Inflammatory macrophage (primary cell): ENCODE measurements around the gene OCRL.
"Not testable (repeated sequence)": the region's sequence is repeated elsewhere in the genome, so short reads cannot be mapped to it uniquely, and the experiment has no call there.

Experiments used
- DNase-seq, 2 donors: peaks; one replicate each; pipeline ENCODE4 v3.0.0-alpha.2; 2020 to 2022

Gene OCRL

DNA sequence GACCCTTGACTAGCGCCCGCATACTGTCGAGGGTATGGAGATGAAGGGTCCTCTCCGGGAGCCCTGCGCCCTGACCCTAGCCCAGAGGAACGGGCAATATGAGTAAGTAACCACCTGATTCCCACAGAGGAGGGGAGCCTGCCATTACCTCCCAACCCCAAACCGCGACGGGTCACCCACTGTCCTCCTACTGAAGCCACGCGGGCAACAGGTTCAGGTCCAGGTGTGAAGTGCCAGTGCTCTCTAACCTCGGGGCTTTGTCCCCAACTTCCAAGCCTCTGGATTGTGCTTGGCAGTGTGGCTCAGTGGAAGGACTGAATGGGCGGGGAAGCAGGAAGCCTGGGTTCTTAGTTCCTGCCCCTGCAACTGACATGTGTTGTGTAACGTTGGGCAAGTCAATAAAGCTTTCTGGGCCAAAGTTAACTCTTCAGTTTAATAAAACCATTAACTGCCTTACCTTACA, 694 bp downstream of the OCRL start:
- DNase-seq: peak in 1 of 2 donors; percentile 20

- no peak for DNase-seq
Measured at GRCh38 chrX:129544780-129545179, 4.7 kb downstream of the OCRL start.

- no peak for DNase-seq
Measured at GRCh38 chrX:129545408-129545807, 5.3 kb downstream of the OCRL start.

GRCh38 chrX:129549124-129549523, 9.1 kb downstream of the OCRL start:
- DNase-seq: no peak

DNA sequence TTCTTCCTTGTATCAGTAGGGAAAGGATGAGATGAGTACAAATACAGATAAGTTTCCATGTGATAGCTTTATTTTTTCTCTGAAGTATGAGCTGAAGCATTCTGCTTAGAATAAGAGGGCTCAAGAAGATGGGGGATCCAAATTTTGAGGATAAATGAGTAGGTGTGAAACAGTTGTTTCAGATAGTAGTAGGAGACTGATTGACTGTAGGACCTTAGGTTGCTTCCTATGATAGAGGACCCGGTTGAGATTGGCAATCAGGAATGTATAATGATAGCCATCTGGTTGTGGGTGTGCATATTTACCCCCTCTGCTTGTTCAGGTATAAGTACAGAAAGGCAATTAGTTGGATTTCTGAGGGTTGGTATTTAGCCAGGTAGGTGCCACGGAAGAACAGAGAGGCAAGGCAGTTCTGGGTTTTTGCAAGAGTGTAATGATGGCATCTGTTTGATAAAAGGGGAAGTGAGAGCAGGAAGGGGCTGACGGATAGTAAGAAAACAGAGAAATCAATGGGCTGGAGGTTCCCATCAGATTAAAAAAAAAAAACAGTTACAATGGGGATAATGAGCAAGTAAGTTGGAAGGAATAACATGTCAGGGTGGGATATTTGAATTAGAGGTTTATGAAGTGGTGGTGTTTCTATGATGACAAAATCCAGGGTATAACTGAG, 13.7 kb downstream of the OCRL start:
- DNase-seq: peak; percentile 3 to 13

DNA sequence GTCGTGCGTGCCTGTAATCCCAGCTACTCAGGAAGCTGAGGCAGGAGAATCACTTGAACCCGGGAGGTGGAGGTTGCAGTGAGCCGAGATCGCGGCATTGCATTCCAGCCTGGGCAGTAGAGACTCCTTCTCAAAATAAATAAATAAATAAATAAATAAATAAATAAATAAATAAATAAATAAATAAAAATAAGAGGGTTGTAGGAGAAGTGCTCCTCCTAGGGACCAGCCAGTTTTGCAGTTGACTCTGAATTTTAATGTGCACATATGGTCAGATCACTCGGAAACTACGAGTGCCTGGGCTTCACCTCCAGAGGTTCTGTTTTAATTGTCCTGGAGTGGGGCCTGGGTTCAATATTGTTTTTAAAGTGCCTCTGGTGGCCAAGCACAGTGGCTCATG, 14.8 kb downstream of the OCRL start:
- not testable (repeated sequence) for DNase-seq

- no peak for DNase-seq
Measured at GRCh38 chrX:129556806-129557315, 16.8 kb downstream of the OCRL start.

DNA sequence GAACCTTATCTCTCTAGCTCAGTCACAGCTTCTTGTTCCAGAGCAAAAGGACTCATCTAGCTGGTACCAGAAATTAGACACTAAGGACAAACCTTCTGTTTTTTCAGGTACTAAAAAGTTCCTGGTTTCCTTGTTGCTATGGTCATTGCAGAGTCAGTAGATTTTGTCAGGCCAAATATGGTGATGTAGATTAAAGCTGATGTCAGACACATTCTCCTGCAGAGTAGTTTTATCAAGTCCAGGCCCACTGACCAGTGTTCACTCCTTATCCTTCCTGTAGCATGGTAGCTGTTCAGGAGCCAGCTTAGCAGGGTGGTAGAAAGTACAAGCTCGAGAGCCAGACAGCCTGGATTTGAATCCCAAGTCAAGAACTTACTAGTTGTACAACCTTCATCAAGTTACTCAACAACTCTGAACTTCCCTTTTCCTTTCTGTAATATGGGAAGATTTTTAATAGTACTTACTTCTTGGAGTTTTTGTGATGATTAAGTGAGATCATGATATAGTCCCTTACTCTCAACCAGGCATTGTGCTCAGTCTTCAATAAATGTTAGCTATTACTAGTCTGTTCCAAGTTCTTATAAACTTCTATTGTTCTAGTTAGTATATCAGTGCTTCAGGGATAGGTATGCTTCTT, 17.9 kb downstream of the OCRL start:
- DNase-seq: no peak

- no peak for DNase-seq
Measured at GRCh38 chrX:129559783-129560182, 19.7 kb downstream of the OCRL start.

- DNase-seq: no peak
Measured at GRCh38 chrX:129561453-129561852, 21.4 kb downstream of the OCRL start.

DNA sequence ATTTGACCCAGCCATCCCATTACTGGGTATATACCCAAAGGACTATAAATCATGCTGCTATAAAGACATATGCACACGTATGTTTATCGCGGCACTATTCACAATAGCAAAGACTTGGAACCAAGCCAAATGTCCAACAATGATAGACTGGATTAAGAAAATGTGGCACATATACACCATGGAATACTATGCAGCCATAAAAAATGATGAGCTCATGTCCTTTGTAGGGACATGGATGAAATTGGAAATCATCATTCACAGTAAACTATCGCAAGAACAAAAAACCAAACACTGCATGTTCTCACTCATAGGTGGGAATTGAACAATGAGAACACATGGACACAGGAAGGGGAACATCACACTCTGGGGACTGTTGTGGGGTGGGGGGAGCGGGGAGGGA, 24.3 kb downstream of the OCRL start:
- not testable (repeated sequence) for DNase-seq

DNA sequence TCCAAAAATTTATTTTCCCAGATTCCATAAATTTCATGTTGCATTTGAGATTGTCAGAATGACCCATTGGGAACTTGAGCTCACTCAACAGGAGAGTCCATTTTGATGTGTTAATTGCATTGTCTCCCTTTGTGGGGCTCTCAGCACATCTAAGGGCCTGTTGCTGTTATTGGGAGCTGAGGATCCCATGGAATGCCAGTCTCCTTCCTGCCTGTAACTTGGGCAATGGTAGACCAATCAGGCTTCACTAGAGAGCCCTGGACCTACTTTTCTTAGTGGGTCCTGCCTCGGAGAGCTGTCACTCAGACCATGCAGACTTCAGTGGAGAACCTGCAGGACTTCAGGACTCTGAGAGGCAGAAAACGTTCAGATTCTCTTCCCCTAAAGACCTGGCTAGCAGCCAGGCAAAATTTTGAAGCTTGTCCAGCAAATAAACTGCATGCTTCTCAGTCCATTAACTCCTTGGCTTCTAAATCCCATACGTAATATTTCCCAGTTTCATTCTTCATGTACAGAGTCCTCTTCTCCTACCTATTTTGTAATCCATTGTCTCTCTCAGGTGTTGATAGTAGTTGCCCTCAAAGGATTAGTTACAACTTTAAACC, 25.1 kb downstream of the OCRL start:
- DNase-seq: no peak

- no peak for DNase-seq
Measured at GRCh38 chrX:129566073-129566472, 26.0 kb downstream of the OCRL start.

- no peak for DNase-seq
Measured at GRCh38 chrX:129568349-129568748, 28.3 kb downstream of the OCRL start.

DNA sequence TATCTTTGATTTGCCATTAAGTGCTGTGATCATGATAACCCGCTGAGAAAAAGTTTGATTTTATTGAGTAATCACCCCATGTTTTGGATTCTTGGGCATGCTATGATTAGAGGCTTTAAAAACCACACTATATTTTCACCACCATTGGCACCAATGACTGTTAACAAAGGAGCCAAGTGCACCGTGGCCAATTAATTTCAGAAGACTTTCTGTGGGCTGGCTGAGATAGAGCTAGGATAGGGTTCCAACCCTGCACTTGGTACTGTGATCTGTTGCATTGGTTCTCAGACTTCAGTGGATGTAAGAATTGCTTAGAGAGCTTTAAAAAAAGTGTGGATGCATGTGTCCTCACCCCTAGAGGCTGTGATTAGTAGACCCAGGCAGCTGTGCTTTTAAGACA, 32.4 kb downstream of the OCRL start:
- DNase-seq: no peak

GRCh38 chrX:129573652-129574051, 33.6 kb downstream of the OCRL start:
- DNase-seq: not testable (repeated sequence)

GRCh38 chrX:129574214-129574613, 34.2 kb downstream of the OCRL start:
- DNase-seq: no peak

DNA sequence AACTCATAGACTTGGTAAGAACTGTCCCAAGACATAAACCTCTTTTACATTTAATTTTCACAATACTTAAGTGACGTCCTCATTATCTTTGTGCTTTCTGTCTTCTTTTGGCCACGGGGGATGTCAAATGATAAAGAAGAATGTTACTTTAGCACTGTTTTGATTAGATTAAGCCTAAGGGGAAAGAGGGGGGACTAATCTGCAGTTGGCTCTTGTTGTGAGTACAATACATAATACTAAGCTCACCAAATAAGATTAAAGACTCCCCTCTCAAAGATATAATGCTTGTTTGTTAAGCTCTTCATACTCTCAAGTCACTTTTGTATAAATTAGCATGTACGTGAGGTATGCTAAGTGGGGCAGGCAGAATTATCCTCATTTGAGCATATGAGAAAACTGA, 36.5 kb downstream of the OCRL start:
- DNase-seq: no peak

GRCh38 chrX:129577473-129577872, 37.4 kb downstream of the OCRL start:
- no peak for DNase-seq

GRCh38 chrX:129577877-129578276, 37.8 kb downstream of the OCRL start:
- no peak for DNase-seq

- no peak for DNase-seq
Measured at GRCh38 chrX:129581904-129582303, 41.8 kb downstream of the OCRL start.

GRCh38 chrX:129585167-129585566, 45.1 kb downstream of the OCRL start:
- no peak for DNase-seq

DNA sequence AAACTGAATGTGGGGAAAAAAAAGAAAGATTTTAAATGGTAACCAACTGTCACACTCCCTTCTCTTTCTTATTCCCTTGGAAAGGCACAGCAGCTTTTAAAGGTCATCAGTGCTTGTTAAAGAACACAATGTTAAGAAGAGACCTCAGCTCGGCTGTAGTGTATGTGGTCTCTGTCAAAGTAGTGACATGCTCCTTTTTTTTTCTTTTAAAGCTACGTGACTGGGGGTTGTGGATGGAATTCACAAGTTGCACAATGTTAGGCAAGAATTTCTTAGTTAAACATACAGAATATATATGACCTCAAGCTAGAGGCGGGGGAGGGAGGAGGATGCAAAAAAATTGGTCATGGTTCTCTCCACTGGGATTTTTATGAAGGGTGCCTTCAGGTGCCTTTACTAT, 45.6 kb downstream of the OCRL start:
- DNase-seq: no peak

DNA sequence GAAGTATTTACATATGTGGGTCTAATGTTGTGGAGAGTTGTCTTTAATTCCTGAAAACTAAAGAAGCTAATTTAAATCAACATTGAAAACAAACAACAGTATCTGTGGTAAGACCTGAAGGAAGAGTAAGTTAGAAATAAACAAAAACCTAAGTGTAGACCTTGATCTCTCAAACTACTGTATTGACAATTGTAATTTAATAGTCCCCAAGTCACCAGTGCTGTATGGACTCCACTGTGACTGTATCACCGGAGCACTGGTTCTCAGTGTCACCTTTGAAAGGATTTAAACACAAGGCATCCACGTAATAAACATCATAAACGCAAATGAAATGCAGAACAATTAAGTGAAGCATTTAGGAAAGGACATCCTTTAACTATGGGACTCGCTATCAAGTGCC, 46.4 kb downstream of the OCRL start:
- no peak for DNase-seq
